Common myeloid progenitor, CD34-positive (primary cell): ENCODE results near the gene CCDC126.

Experiments used
- CTCF ChIA-PET: fragments of 350-600 bp; sonication (Branson Sonifier 250); formaldehyde crosslinking; loops from one replicate; lab custom pipeline; 2021; ENCODE audit warnings: antibody characterized with exemption; lab: Charles Lee
- POLR2A ChIA-PET: fragments of 350-600 bp; sonication (Branson Sonifier 250); formaldehyde crosslinking; loops from one replicate; lab custom pipeline; 2021; ENCODE audit warnings: antibody characterized with exemption; lab: Charles Lee
- DNase-seq, 3 donors: peaks; one replicate each; pipeline versions ENCODE4 v3.0.0 to v3.0.0-alpha.2; 2013
- H3K27ac ChIP-seq, 2 experiments: 1 replicate in 1 of 2; 2 replicates in 1 of 2; pipeline ENCODE4 v1.7.0; 2013; ENCODE audit warnings: inconsistent platforms in 2 of 2, low read length in 2 of 2, mild to moderate bottlenecking in 2 of 2, low read depth in 1 of 2, moderate library complexity in 1 of 2; ENCODE audit not compliant: severe bottlenecking in 2 of 2, insufficient read depth in 1 of 2, poor library complexity in 1 of 2
- H3K27me3 ChIP-seq, 5 experiments: replicated peaks in 2 of 5; 1 replicate in 3 of 5; 2 replicates in 2 of 5; pipeline versions ENCODE4 v1.6.1 to v1.7.0; 2013; ENCODE audit warnings: low read length in 4 of 5, mild to moderate bottlenecking in 2 of 5, moderate library complexity in 2 of 5, inconsistent platforms in 1 of 5; ENCODE audit not compliant: insufficient read depth in 5 of 5, control insufficient read depth in 4 of 5
- H3K36me3 ChIP-seq, 4 experiments: 1 replicate in 2 of 4; 2 replicates in 2 of 4; pipeline versions ENCODE4 v1.6.1 to v1.7.0; 2013; ENCODE audit warnings: low read length in 3 of 4, control low read depth in 1 of 4, mild to moderate bottlenecking in 1 of 4; ENCODE audit not compliant: control insufficient read depth in 4 of 4, insufficient read depth in 4 of 4
- H3K4me1 ChIP-seq, 4 experiments: 1 replicate in 3 of 4; 2 replicates in 1 of 4; pipeline versions ENCODE4 v1.6.1 to v1.7.1; 2013; ENCODE audit warnings: low read length in 3 of 4, mild to moderate bottlenecking in 3 of 4, control low read depth in 1 of 4, inconsistent platforms in 1 of 4, moderate library complexity in 1 of 4; ENCODE audit not compliant: control insufficient read depth in 4 of 4, insufficient read depth in 4 of 4; ENCODE audit errors: control extremely low read depth in 1 of 4
- H3K4me3 ChIP-seq, 7 experiments: 1 replicate in 4 of 7; 2 replicates in 3 of 7; pipeline versions ENCODE4 v1.5.1 to v1.7.0; 2013; ENCODE audit warnings: mild to moderate bottlenecking in 7 of 7, low read length in 6 of 7, moderate library complexity in 6 of 7, inconsistent platforms in 2 of 7, low read depth in 2 of 7, control low read depth in 1 of 7; ENCODE audit not compliant: insufficient read depth in 4 of 7, control insufficient read depth in 1 of 7; ENCODE audit errors: extremely low read depth in 1 of 7
- H3K9me3 ChIP-seq, 5 experiments: 1 replicate in 4 of 5; 2 replicates in 1 of 5; pipeline versions ENCODE4 v1.6.1 to v1.7.1; 2013; ENCODE audit warnings: low read length in 4 of 5, mild to moderate bottlenecking in 2 of 5, inconsistent platforms in 1 of 5, low read depth in 1 of 5, moderate library complexity in 1 of 5; ENCODE audit not compliant: control insufficient read depth in 4 of 5, insufficient read depth in 2 of 5; ENCODE audit errors: control extremely low read depth in 1 of 5
- WGBS: methylation state at CpG from one replicate; pipeline ENCODE4 v1.1.5; 2013; ENCODE audit not compliant: insufficient coverage; 5-methylcytosine and 5-hydroxymethylcytosine counted together

CCDC126 gene

GRCh38 chr7:23655433-23655832, 58.3 kb downstream of the CCDC126 start:
- no peak for DNase-seq
- 97% methylated on average over 16 of the region's 22 CpGs for WGBS
- Histone ChIP-seq H3K4me1 (no peaks in the 10 kb centered on the region), H3K36me3 (no peaks in the 10 kb centered on the region), H3K9me3 (peaks cover 6 to 36% (median 26%) of the 10 kb centered on the region in 5 experiments), H3K27ac (no peak overlapping the region), H3K27me3 (no peaks in the 10 kb centered on the region), H3K4me3 (no peak overlapping the region)
- POLR2A ChIA-PET: no interaction called here
- CTCF ChIA-PET: no interaction called here

- no peak overlapping the region for H3K27ac ChIP-seq
- DNase-seq: no peak
- H3K36me3 ChIP-seq: no peaks in the 10 kb centered on the region
- WGBS: 90% methylated on average over 5 of the region's 7 CpGs
- H3K4me3 ChIP-seq: no peak overlapping the region
- H3K9me3 ChIP-seq: peaks cover 4 to 29% (median 19%) of the 10 kb centered on the region in 5 experiments
- POLR2A ChIA-PET: no interaction called here
- H3K27me3 ChIP-seq: no peaks in the 10 kb centered on the region
- H3K4me1 ChIP-seq: no peaks in the 10 kb centered on the region
- CTCF ChIA-PET: interaction anchor here (0.6 to 1.4 kb wide), 2 partner anchors 32 to 58 kb away, joined by 3 read pairs; no protein-coding TSS in a partner anchor
Measured at GRCh38 chr7:23658831-23659427, 61.7 kb downstream of the CCDC126 start.

GRCh38 chr7:23661385-23661784, 64.2 kb downstream of the CCDC126 start:
- H3K9me3 ChIP-seq: peaks cover 4 to 19% (median 8%) of the 10 kb centered on the region in 5 experiments
- no peak overlapping the region for H3K4me3 ChIP-seq
- H3K27ac ChIP-seq: no peak overlapping the region
- ChIA-PET CTCF (no interaction called here), POLR2A (no interaction called here)
- H3K27me3 ChIP-seq: no peaks in the 10 kb centered on the region
- WGBS: no CpG with 5 or more reads among the region's 3 CpGs
- H3K4me1 ChIP-seq: no peaks in the 10 kb centered on the region
- DNase-seq: no peak
- no peaks in the 10 kb centered on the region for H3K36me3 ChIP-seq

- no peak overlapping the region for H3K4me3 ChIP-seq
- peaks cover 3 to 18% (median 8%) of the 10 kb centered on the region in 5 experiments for H3K9me3 ChIP-seq
- no peak overlapping the region for H3K27ac ChIP-seq
- no peaks in the 10 kb centered on the region for H3K4me1 ChIP-seq
- ChIA-PET POLR2A (no interaction called here), CTCF (interaction anchor here (0.9 kb wide), 1 partner anchor 8 kb away, joined by 3 read pairs; no protein-coding TSS in a partner anchor)
- DNase-seq: no peak
- WGBS: 88% methylated on average over 6 of the region's 8 CpGs
- H3K27me3 ChIP-seq: no peaks in the 10 kb centered on the region
- no peaks in the 10 kb centered on the region for H3K36me3 ChIP-seq
Measured at GRCh38 chr7:23662124-23662983, 65.2 kb downstream of the CCDC126 start.

GRCh38 chr7:23662984-23663313, 65.8 kb downstream of the CCDC126 start:
- ChIA-PET POLR2A (no interaction called here), CTCF (interaction anchor here (0.9 kb wide), 1 partner anchor 8 kb away, joined by 3 read pairs; no protein-coding TSS in a partner anchor)

GRCh38 chr7:23664122-23664521, 66.9 kb downstream of the CCDC126 start:
- no peaks in the 10 kb centered on the region for H3K36me3 ChIP-seq
- ChIA-PET POLR2A (no interaction called here), CTCF (no interaction called here)
- H3K27ac ChIP-seq: no peak overlapping the region
- H3K27me3 ChIP-seq: no peaks in the 10 kb centered on the region
- no peaks in the 10 kb centered on the region for H3K4me1 ChIP-seq
- H3K4me3 ChIP-seq: no peak overlapping the region
- H3K9me3 ChIP-seq: peaks cover under 1 to 10% (median 2%) of the 10 kb centered on the region in 5 experiments
- no peak for DNase-seq

More at GRCh38 chr7:23662984-23663313, 65.8 kb downstream of the CCDC126 start:
- Histone ChIP-seq H3K4me3 (no peak overlapping the region), H3K27me3 (no peaks in the 10 kb centered on the region), H3K4me1 (no peaks in the 10 kb centered on the region), H3K36me3 (no peaks in the 10 kb centered on the region), H3K9me3 (peaks cover 2 to 13% (median 7%) of the 10 kb centered on the region in 5 experiments), H3K27ac (no peak overlapping the region)
- no peak for DNase-seq
- no CpG with 5 or more reads among the region's 2 CpGs for WGBS

GRCh38 chr7:23672033-23672432, 74.9 kb downstream of the CCDC126 start:
- CTCF ChIA-PET: interaction anchor here (1.4 kb wide), 1 partner anchor 19 kb away, joined by 3 read pairs; no protein-coding TSS in a partner anchor
- POLR2A ChIA-PET: no interaction called here
- Histone ChIP-seq H3K36me3 (no peaks in the 10 kb centered on the region), H3K4me3 (no peak overlapping the region), H3K27me3 (no peaks in the 10 kb centered on the region), H3K27ac (no peak overlapping the region), H3K4me1 (no peaks in the 10 kb centered on the region), H3K9me3 (no peaks in the 10 kb centered on the region)
- 100% methylated on average over 1 of the region's 3 CpGs for WGBS
- DNase-seq: no peak
